RWPE2 (cell line): ENCODE measurements around the gene CYP2F1.

ENCODE experiments used
- ATAC-seq: fragments of 200-7000 bp; cut with Tn5 transposase; 3 replicates; pipeline ENCODE4 v1.9.1; 2021; ENCODE audit warnings: low read depth
- DNase-seq: peaks from one replicate; pipeline ENCODE4 v3.0.0-alpha.2; 2020; ENCODE audit warnings: low spot score
- H3K27ac ChIP-seq: fragments of 450-650 bp; 2 replicates; pipeline ENCODE4 v1.5.1; 2017; ENCODE audit warnings: mild to moderate bottlenecking; ENCODE audit not compliant: poor library complexity, severe bottlenecking
- H3K27me3 ChIP-seq: fragments of 250-450 bp; sonication (Bioruptor Pico); 2 replicates; pipeline ENCODE4 v1.5.1; 2021; ENCODE audit warnings: mild to moderate bottlenecking, moderate library complexity; ENCODE audit not compliant: insufficient read depth, poor library complexity, severe bottlenecking
- H3K36me3 ChIP-seq: fragments of 250-450 bp; sonication (Bioruptor Pico); 2 replicates; pipeline ENCODE4 v1.5.1; 2020; ENCODE audit warnings: low read depth, mild to moderate bottlenecking, moderate library complexity
- H3K4me1 ChIP-seq: fragments of 250-450 bp; sonication (Bioruptor Pico); 2 replicates; pipeline ENCODE4 v1.5.1; 2021; ENCODE audit warnings: mild to moderate bottlenecking, moderate library complexity; ENCODE audit not compliant: insufficient read depth, poor library complexity, severe bottlenecking
- H3K4me3 ChIP-seq: fragments of 250-450 bp; sonication (Bioruptor Pico); 2 replicates; pipeline ENCODE4 v1.5.1; 2021; ENCODE audit warnings: mild to moderate bottlenecking, moderate library complexity; ENCODE audit not compliant: severe bottlenecking
- H3K9me3 ChIP-seq: fragments of 250-450 bp; sonication (Bioruptor Pico); 2 replicates; pipeline ENCODE4 v1.5.1; 2021; ENCODE audit warnings: mild to moderate bottlenecking, moderate library complexity; ENCODE audit not compliant: severe bottlenecking
- TF ChIP-seq, protein P1 (sequence below): fragments of 450-650 bp; IDR thresholded peaks from one replicate; pipeline ENCODE4 v1.5.1; 2017; ENCODE audit warnings: mild to moderate bottlenecking, moderate library complexity; ENCODE audit not compliant: poor library complexity, severe bottlenecking

Gene CYP2F1

DNA sequence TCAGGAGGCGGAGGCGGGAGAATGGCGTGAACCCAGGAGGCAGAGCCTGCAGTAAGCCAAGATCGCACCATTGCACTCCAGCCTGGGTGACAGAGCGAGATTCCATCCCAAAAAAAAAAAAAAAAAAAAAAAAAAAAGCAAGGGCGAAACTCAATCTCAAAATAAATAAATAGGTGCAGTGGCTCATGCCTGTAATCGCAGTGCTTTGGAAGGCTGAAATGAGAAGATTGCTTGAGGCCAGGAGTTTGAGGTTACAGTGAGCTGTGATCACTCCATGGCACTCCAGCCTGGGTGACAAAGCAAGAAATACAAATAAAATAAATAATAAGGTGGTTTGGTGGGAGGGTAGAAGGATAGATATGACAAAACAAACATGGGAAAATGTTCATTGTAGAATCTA, 39.8 kb downstream of the CYP2F1 start:
- H3K27me3 ChIP-seq = no peaks in the 10 kb centered on the region
- TF ChIP-seq, protein P1, sequence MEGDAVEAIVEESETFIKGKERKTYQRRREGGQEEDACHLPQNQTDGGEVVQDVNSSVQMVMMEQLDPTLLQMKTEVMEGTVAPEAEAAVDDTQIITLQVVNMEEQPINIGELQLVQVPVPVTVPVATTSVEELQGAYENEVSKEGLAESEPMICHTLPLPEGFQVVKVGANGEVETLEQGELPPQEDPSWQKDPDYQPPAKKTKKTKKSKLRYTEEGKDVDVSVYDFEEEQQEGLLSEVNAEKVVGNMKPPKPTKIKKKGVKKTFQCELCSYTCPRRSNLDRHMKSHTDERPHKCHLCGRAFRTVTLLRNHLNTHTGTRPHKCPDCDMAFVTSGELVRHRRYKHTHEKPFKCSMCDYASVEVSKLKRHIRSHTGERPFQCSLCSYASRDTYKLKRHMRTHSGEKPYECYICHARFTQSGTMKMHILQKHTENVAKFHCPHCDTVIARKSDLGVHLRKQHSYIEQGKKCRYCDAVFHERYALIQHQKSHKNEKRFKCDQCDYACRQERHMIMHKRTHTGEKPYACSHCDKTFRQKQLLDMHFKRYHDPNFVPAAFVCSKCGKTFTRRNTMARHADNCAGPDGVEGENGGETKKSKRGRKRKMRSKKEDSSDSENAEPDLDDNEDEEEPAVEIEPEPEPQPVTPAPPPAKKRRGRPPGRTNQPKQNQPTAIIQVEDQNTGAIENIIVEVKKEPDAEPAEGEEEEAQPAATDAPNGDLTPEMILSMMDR = no peak
- ATAC-seq (no peak), DNase-seq (no peak)
- no peaks in the 10 kb centered on the region for H3K4me1 ChIP-seq
- H3K27ac ChIP-seq = no peak overlapping the region
- H3K36me3 ChIP-seq = no peaks in the 10 kb centered on the region
- no peak overlapping the region for H3K4me3 ChIP-seq
- no peaks in the 10 kb centered on the region for H3K9me3 ChIP-seq

DNA sequence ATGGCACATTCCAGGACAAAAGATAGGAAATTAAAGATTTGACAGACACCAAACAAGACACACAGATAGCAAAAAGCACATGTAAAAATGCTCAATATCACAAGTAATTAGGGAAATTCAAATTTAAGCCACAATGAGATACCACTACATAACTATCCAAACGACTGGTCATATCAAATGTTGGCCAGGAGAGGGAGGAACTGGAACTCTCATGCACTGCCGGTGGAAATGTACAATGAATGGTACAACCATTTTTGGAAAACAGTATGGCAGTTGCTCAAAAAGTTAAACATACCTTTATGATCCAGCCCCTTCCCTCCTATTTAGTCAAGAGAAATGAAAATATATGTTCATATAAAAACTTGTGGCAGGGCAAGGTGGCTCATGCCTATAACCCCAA, 42.0 kb downstream of the CYP2F1 start:
- no peaks in the 10 kb centered on the region for H3K9me3 ChIP-seq
- H3K4me1 ChIP-seq = no peaks in the 10 kb centered on the region
- no peak for ATAC-seq
- H3K4me3 ChIP-seq = no peak overlapping the region
- no peak for DNase-seq
- no peaks in the 10 kb centered on the region for H3K36me3 ChIP-seq
- no peaks in the 10 kb centered on the region for H3K27me3 ChIP-seq
- no peak overlapping the region for H3K27ac ChIP-seq
- TF ChIP-seq, protein P1 = no peak

DNA sequence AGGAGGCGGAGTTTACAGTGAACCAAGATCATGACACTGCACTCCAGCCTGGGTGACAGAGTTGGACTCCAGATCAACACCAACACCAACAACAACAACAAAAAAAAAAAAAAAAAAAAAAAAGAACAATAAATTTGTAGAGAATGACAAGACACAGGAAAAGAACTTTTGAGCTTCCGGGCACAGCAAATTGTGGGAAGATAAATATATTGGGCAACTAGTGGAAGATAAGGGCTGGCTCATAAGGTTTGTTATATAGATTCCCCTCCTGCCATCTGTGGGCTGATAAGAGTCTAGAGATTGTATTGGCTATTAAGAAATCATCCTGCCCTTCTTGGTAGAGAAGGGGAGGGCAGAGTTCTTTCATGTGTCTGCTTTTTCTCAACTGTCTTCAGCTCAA, 45.6 kb downstream of the CYP2F1 start:
- no peak overlapping the region for H3K4me3 ChIP-seq
- no peaks in the 10 kb centered on the region for H3K36me3 ChIP-seq
- H3K27me3 ChIP-seq = no peaks in the 10 kb centered on the region
- DNase-seq = no peak
- H3K4me1 ChIP-seq = no peaks in the 10 kb centered on the region
- H3K9me3 ChIP-seq = no peaks in the 10 kb centered on the region
- TF ChIP-seq, protein P1 = no peak
- ATAC-seq = no peak
- no peak overlapping the region for H3K27ac ChIP-seq

DNA sequence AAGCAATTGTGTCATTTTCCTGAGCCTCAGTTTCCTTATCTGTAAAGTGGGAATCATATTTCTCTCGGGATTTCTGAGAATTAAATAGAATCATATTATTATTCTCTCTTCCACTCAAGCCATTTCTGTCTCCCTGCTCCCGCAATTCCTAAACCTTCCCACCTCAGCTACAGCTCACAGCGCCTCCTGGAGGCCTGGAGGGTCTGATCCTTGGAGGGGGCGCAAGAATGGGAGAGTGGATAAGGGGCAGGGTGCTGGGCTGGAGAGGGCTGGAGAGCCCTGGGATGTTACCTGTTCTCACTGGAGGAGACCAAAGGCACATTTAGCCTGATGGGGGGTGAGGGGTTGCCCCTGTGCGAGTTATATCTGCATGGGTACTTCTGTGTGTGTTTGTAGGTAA, 47.7 kb downstream of the CYP2F1 start:
- Histone ChIP-seq H3K4me1 (no peaks in the 10 kb centered on the region), H3K27me3 (no peaks in the 10 kb centered on the region), H3K36me3 (no peaks in the 10 kb centered on the region), H3K27ac (no peak overlapping the region), H3K4me3 (no peak overlapping the region), H3K9me3 (no peaks in the 10 kb centered on the region)
- ATAC-seq (no peak), DNase-seq (no peak)
- TF ChIP-seq, protein P1 = peak; percentile 24

DNA sequence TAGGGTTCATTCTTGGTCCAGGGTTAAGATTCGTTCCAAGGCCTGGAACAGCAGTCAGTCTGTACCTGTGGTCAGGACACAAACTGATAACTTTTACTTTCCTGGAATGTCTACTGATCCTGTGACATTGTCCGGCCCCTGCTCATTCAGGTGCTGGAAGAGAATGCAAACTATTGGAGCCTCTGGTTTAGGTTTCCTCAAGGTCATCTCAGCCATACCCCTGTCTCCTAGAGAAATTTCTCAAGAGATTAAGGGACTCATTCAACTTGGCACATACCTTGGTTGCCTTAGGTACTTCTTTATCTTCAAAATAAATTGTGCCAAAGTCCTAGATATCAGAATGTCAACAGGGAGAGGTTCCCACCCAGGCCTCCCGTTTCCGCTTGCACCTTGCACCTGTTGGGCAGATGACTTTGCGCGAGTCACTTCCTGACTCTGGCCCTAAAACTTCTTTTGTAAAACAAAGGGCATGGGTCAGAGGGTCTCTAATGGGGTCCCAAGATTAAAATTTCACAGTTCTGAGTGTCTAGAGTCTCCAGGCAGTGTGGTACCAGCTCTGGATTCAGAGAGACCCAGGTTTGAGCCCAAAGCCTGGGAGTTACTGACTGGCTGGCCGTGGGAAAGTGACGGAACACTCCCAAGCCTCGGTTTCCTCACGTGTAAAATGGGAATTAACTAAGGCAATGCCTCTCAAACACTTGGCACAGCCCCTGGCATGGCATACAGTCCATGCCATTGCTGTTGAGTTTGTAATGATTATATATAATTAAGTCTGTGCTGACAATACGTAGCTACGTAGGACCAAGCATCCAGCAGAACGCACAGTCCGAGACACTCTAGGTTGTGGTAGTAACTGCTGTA, 52.9 kb downstream of the CYP2F1 start:
- no peaks in the 10 kb centered on the region for H3K9me3 ChIP-seq
- no peak overlapping the region for H3K27ac ChIP-seq
- no peaks in the 10 kb centered on the region for H3K27me3 ChIP-seq
- no peaks in the 10 kb centered on the region for H3K4me1 ChIP-seq
- no peaks in the 10 kb centered on the region for H3K36me3 ChIP-seq
- TF ChIP-seq, protein P1 = no peak
- no peak overlapping the region for H3K4me3 ChIP-seq
- DNase-seq = no peak
- no peak for ATAC-seq
